GM12892 (cell line): ENCODE results near the gene ADAR.

ENCODE experiments used
- POLR2A ChIP-seq: IDR thresholded peaks from 2 replicates; pipeline ENCODE4 v1.6.1; 2011; ENCODE audit warnings: low read depth, low read length, control low read depth
- TAF1 ChIP-seq: IDR thresholded peaks from 2 replicates; pipeline ENCODE4 v1.6.1; 2011; ENCODE audit warnings: low read depth, mild to moderate bottlenecking, control low read depth, low read length, borderline replicate concordance

GRCh38 chr1:154611150-154611862, 3.3 kb upstream of the ADAR start:
- TF ChIP-seq POLR2A: no peak
- no peak for TF ChIP-seq TAF1
